ENCODE results near the gene TMEM178B.

TMEM178B gene

DNA sequence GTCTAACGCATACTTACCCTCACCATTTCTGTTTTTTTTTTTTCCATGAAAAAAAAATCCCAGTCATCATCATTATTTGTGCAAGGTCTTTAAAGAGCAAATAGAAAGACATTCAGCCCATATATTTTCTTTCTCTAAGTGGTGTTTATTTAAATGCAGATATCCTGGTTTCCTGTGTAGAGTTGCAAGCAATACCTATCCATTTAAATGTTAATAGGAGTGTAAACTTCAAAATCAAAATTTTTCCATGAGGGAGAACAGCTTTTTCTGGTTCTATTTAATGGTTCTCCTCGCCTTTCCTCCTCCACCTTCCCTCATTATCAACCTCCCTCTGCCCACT lies 357.2 kb downstream of the TMEM178B start:
- DNase-seq (ENCODE audit: low read depth), result no peak

DNA sequence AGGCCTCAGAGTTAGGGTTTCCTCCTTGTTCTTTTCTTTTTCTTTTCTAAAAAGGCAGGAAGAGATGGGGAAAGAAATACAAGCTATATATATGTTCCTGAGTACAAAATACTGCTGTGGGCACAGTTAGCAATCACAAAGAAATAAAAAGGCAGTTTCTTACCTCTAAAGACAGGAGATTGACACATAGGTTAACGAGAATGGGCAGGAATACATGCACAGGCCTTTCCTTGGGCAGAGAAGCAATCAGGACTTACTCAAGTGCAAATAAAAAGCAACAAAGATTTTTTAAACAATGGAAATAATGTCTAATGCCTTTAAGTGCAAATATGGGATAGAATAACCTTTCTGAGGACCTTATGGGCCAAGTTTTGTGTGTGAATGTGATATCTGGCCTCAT lies 357.8 kb downstream of the TMEM178B start:
- no peak for DNase-seq (ENCODE audit: low read depth)

GRCh38 chr7:141433698-141434097 lies 359.8 kb downstream of the TMEM178B start:
- DNase-seq (ENCODE audit: low read depth), result no peak

DNA sequence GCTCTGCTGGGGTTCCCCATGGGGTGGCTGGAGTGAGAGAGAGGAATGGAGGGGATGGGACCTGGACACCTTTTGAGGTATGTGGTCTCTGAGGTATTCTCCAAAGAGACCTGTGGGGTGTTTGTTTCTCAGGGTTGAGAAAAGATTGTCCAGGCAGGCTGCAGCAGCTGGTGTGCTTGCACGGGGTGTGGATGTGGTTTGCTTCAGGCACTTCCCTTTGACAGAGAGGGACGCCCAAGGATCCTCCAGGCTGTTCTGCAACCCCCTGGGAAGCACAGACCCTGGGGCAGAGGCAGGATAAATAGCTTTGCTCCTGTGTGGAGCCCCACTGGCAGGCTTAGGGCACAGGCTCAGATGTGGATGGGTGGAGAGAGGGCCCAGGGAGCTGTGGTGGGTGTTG lies 362.3 kb downstream of the TMEM178B start:
- no peak for DNase-seq (ENCODE audit: low read depth)

DNA sequence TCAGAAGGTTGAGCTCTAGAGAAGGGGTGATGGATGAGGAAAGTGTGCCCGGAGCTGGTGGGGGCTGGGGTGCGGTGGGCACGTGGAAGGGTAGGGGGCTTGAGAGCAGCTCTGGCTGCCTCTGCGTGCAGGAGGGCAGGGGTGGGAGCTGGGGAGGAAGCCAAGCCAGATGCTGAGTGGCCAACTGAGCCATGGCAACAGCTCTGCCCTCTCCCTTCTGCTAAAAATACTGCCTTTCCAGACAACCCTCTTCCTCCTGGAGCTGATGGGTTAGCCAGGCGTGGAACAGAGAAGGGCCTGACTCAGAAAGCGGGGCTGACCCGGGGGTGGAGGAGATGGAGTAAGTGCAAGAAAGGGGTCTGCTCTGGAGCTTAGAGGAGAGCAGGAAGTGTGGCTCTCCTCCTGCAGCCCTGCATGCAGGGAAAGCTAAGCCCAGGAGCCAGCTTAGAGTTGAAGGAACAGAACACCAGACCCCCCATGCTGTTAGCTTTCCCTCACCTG lies 362.8 kb downstream of the TMEM178B start:
- no peak for DNase-seq (ENCODE audit: low read depth)

DNA sequence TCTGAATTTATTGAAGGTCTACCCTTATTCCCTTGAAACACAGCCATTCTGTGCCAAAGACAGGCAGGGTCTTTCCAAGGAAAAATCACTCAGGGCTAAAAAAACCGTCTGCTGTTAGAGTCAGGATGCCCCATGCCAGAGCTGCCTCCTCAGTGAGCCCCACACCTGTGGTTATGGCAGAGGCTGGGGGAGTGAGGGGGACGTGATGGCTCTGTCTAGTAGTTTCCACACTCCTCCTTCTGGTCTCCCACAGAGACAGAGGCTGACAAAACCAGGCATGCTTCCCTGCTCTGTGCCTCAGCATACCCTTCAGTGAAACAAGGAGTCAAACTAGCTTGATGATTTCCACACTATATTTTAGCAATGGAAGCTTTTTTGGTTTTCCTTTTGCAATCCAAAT lies 365.3 kb downstream of the TMEM178B start:
- DNase-seq (ENCODE audit: low read depth), result no peak

DNA sequence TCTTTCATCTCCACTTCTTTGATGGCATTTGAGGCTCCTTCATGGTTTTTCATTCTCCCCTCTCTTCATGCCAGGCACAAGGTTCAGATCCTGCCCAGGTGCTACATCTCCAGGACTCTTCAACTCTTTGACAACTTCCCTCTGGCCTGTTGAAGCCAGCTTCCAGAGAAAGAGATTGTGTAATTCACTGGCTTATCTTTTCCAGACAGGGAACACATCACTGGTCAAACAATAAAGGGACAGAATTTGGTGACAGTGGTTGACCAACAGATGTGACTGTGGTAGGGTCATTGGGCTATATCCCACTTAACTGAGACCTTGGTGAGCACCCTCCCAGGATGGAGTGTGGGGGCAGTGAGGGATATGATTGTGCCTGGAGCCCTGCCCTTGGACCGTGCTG lies 365.9 kb downstream of the TMEM178B start:
- DNase-seq (ENCODE audit: low read depth), result no peak

- DNase-seq (ENCODE audit: low read depth), result no peak
Measured at GRCh38 chr7:141441837-141442627, 368.2 kb downstream of the TMEM178B start.

DNA sequence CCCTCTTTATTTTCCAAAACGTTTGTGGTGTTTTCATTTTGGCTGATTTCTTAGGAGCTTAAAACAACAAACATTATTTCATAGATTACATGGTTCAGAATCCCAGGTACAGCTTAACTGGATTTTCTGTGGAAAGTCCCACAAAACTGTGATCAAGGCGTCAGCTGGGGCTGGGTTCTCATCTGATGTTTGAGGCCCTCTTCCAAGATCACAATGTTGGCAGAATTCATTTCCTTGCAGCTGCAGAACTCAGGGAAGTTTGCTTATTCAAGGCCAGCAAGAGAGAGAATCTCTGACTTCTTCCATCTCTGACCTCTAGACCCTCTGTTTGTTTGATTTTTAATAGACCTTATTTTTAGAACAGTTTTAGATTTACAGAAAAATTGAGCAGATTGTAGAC lies 368.9 kb downstream of the TMEM178B start:
- DNase-seq (ENCODE audit: low read depth), result no peak

- no peak for DNase-seq (ENCODE audit: low read depth)
Measured at GRCh38 chr7:141444961-141445360, 371.1 kb downstream of the TMEM178B start.

- no peak for DNase-seq (ENCODE audit: low read depth)
Measured at GRCh38 chr7:141451232-141451631, 377.4 kb downstream of the TMEM178B start.

GRCh38 chr7:141452911-141453310 lies 379.0 kb downstream of the TMEM178B start:
- no peak for DNase-seq (ENCODE audit: low read depth)

DNA sequence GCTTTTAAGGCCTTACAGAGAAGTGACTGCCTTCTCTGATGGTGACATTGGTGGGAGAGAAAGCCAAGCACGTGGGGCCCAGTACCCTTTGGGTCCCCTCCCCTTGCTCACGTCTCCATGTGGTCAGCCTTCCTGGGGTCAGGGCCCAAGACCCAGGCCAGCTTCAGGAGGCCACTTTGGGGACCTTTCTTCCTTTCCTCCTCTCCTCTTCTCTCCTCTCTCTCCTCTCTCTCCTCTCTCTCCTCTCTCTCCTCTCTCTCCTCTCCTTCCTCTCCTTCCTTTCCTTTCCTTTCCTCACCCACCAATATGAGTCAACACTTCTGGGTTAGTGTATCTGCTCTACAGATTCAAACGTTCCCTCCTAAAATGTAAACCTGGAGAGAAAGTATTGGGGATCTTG lies 380.5 kb downstream of the TMEM178B start:
- DNase-seq (ENCODE audit: low read depth), result no peak

- no peak for DNase-seq (ENCODE audit: low read depth)
Measured at GRCh38 chr7:141455723-141456122, 381.9 kb downstream of the TMEM178B start.

GRCh38 chr7:141456298-141456697 lies 382.4 kb downstream of the TMEM178B start:
- DNase-seq (ENCODE audit: low read depth), result no peak

DNA sequence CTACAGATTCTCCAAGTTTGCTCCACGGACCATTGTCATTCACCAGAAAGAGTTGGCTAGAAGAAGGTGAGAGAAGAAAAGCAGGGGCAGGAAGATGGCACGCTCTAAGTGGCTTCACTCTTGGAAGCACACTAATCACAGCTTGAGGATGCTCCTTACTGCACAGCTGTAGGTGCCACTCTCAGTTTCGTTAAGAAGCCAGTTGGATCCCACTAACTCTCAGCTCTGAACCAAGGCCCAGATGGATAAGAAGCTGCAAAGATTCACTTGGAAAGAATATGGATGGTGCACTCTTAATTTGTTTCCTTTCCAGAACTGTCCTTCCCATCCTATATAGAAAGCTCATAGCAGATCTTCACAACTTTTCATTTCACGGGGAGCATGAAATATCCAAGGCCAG lies 382.8 kb downstream of the TMEM178B start:
- DNase-seq (ENCODE audit: low read depth), result no peak

DNA sequence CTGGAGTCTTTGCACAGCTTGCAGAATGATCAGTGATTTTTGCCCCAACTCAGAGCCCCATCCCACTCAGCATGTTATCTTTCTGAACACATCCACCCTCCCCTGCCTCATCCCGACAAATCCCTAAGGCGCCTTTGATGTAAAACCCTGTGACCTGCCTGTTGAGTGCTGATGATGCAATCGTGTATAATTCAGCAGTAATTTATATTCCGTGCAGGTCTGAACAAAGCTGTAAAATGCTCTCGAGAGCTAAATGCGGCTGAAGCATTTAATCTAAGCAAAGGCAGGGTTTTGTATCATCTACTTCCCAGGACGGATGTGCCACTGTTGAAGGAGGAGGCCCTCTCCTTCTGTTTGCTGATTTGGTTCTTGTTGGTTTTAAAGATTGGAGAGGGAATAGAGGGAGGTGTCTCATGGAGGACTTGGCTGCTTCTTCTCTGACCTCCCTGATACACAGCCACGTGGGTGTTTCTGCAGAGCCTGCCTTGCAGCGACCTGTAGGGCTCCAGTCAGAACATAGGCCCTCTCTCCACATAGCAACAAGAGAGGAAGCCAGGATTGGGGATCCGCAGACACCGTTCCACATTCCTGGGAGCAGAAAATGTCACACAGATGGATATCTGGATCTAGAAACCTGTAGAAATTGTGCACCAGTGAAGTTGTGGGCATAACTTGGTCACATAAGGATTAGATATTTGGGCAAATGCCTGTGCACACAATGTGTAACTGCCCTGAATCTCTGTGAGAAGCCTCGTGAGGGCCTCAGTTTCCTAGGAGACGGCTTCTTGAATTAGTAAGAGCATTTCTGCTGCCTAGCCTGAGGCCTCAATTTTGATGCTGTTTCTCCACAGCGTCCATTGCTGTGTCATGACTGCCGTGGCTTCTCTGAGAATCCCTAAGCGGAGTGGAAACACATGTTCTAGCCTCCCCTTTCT lies 387.2 kb downstream of the TMEM178B start:
- no peak for DNase-seq (ENCODE audit: low read depth)

GRCh38 chr7:141461924-141462323 lies 388.1 kb downstream of the TMEM178B start:
- no peak for DNase-seq (ENCODE audit: low read depth)

GRCh38 chr7:141462958-141463357 lies 389.1 kb downstream of the TMEM178B start:
- DNase-seq (ENCODE audit: low read depth), result no peak

GRCh38 chr7:141463986-141464385 lies 390.1 kb downstream of the TMEM178B start:
- DNase-seq (ENCODE audit: low read depth), result no peak

GRCh38 chr7:141464551-141464950 lies 390.7 kb downstream of the TMEM178B start:
- no peak for DNase-seq (ENCODE audit: low read depth)

DNA sequence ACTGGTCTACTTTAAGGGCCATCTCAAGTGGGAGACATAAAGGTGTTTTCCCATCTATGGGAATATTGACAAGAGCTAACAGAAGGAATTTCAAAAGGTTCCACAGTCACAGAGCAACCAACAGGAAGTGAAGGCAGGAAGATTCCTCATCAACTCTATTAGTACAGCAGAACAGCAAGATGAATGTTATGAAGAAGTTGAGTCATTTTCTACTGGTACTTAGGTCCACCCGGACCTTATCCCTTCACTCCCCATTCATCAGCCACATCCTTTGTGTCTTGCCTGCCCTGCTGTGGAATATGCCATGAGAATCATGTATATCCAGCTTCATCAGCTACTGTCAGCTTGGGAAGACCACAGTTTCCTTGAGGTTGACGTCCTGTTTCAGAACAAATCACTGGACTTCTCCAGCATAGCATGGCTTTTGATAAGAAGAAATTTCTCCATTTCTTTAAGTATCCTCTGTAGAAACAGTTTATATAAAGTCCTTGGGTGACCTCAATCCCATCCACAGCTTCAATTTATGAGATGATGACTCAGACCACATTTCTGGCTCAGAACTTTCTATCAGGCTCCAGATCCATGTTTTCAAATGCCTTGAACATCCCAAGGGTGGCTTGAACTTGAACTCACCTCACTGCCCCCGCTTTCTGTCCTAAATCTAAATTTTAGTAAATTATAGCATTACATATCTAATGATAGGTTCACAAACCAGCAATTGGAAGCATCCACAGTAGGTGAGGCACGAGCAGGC lies 392.5 kb downstream of the TMEM178B start:
- DNase-seq (ENCODE audit: low read depth), result no peak
